Skin epidermis (tissue), 12 donors: Measurements from ENCODE around the gene SOS2.
"Not testable (repeated sequence)": the region's sequence is repeated elsewhere in the genome, so short reads cannot be mapped to it uniquely, and the experiment has no call there.

Source experiments
- H3K27ac ChIP-seq, 21 experiments: fragments of 200-600 bp; sonication (generic) in 11 of 21; one replicate each; pipeline ENCODE4 v1.5.0; 2020; ENCODE audit warnings: mild to moderate bottlenecking in 3 of 21, inconsistent platforms in 2 of 21, moderate library complexity in 2 of 21
- H3K4me3 ChIP-seq, 7 experiments: fragments of 200-600 bp; sonication (generic) in 2 of 7; one replicate each; pipeline ENCODE4 v1.5.0; 2020; ENCODE audit warnings: inconsistent platforms in 2 of 7, mild to moderate bottlenecking in 2 of 7, moderate library complexity in 1 of 7

SOS2 gene

DNA sequence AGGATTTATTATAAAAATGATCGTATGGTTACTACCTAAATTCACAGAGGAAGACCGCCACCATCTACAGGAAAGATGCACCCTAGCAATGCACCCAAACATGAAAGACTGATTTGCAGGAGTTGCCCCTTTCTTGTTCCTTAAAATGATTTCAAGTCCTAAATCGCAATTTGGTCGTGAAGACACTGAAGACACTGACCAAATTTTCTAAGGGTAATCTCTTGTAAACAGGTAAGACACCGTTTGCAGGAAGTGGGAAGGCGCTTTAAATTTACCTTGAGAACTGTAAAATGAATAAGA is 1.0 kb downstream of the SOS2 start:
- peak overlapping the region in 20 of 21 experiments; percentile 86 to 98 (median 94) for H3K27ac ChIP-seq
- peak overlapping the region; percentile 68 to 91 (median 84) for H3K4me3 ChIP-seq

- peak overlapping the region in 10 of 21 experiments; percentile 92 to 98 (median 96) for H3K27ac ChIP-seq
Observed at GRCh38 chr14:50229681-50230080, 1.7 kb downstream of the SOS2 start.

DNA sequence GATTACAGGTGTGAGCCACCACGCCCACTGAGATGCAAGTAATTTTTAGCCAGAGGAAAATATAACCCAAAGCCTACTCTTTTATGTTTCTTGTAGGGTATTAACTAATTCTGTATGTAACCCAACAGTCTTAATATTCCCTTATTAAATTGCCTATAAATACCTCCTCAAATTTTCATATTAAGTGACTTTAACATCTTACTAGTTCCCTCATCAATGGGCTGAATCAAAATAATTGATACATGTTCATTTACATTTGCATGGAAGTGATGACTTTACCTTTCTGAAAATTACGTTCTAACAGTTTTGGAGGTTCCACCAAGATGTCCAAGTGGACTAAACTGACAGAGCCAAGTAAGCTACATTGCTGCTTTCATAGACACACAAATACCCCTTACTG is 3.1 kb downstream of the SOS2 start:
- H3K27ac ChIP-seq: no peak overlapping the region
- no peak overlapping the region for H3K4me3 ChIP-seq

More at GRCh38 chr14:50229681-50230080, 1.7 kb downstream of the SOS2 start:
- H3K4me3 ChIP-seq: peak overlapping the region in 6 of 7 experiments; percentile 73 to 91 (median 84)

DNA sequence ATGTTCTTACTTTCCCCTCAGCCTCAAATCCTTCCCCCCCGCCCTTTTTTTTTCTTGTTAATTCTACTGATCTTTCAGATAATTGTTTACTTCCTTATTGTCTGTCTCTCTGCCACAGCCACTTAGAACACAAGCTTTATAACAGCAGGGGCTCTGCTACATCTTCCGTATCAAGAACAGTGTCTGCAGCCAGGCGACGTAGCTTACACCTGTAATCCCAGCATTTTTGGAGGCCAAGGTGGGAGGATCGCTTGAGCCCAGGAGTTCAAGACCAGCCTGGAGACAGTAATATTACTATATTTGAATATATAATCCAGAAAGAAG is 5.4 kb downstream of the SOS2 start:
- Histone ChIP-seq H3K4me3 (no peak overlapping the region), H3K27ac (peak overlapping the region in 3 of 21 experiments; percentile 36 to 67 (median 37))

- Histone ChIP-seq H3K4me3 (no peak overlapping the region), H3K27ac (peak overlapping the region in 2 of 21 experiments; percentile 37 to 67)
Observed at GRCh38 chr14:50225067-50225973, 6.1 kb downstream of the SOS2 start.

DNA sequence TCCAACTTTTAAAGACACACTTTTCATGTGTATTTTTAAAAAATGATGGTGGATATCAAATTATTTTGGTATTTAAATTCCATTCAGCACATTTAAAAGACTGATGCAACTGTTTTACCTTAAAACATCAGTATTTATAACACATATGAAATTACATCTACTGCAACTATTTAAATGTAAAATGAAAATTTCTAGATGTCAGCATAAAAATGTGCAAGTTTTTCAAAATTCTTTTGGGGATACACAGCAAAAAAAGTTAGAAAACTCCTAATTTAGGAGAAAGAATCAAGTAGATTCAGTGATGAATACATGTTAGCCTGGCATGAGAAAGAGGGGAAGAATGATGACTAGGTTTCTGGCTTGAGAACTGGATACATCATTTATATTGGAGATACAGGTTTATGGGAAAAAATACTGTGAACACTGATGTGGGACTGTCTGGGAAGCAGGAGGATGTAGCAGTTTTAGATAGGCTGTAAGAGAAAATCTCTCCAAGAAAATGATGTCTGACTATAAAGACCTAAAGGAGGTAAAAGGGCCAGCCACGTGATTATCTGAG is 9.2 kb downstream of the SOS2 start:
- no peak overlapping the region for H3K4me3 ChIP-seq
- no peak overlapping the region for H3K27ac ChIP-seq

DNA sequence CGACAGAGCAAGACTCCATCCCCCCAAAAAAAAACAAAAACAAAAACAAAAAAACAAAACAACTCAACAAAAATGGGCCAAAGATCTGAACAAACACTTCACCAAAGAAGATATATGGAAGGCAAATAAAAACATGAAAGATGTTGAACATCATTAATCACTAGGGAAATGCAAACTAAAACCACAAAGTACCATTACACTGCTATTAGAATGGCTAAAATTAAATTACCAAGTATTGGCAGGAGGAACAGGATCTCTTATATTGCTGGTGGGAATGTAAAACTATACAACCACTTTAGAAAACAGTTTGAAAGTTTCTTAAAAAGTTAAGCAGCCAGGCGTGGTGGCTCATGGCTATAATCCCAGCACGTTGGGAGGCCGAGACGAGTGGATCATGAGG is 12.9 kb downstream of the SOS2 start:
- Histone ChIP-seq H3K4me3 (no peak overlapping the region), H3K27ac (no peak overlapping the region)

- Histone ChIP-seq H3K27ac (peak overlapping the region in 1 of 21 experiments; percentile 49), H3K4me3 (no peak overlapping the region)
Observed at GRCh38 chr14:50215416-50215815, 16.0 kb downstream of the SOS2 start.

DNA sequence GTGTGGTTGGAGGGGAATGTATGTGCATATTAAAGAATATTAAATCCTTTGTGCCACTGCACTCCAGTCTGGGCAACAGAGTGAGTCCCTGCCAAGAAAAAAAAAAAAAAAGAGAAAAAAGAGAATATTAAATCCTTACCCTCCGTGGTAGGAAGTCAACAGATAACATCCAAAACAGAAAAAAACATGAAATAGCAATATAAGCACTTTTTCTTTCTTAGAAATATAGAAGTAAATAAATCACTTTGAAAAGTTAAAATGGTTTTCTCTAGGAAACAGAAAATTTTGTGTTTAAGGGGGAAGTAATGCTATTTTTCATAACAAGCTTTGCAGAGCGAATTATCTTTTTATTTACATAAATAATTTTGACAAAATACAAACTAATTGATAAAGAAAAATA is 17.6 kb downstream of the SOS2 start:
- peak overlapping the region in 1 of 21 experiments; percentile 52 for H3K27ac ChIP-seq
- H3K4me3 ChIP-seq: no peak overlapping the region

- Histone ChIP-seq H3K4me3 (no peak overlapping the region), H3K27ac (peak overlapping the region in 2 of 21 experiments; percentile 26 to 52)
Observed at GRCh38 chr14:50212726-50213125, 18.7 kb downstream of the SOS2 start.

GRCh38 chr14:50210074-50210473 is 21.3 kb downstream of the SOS2 start:
- H3K4me3 ChIP-seq: no peak overlapping the region
- H3K27ac ChIP-seq: peak overlapping the region in 1 of 21 experiments; percentile 11

DNA sequence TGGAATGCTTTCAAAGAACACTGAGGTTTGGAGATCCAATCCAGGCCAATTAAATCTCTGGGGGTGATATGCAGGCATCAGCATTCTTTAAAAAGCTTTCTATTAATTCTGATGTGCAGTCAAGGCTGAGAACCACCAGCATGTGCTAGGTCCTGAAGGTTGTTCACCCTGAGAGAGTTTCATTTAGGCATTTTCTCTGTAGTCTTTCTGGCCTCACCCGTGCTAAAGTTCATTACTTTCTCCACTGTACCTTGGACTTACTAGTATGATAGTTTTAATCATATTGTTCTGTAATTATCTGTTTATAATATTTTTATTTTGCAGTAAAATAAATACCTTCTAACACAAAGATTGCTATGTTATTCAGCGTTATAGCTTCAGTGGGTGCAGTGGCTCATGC is 32.9 kb downstream of the SOS2 start:
- no peak overlapping the region for H3K27ac ChIP-seq

GRCh38 chr14:50191499-50191898 is 39.9 kb downstream of the SOS2 start:
- H3K4me3 ChIP-seq: no peak overlapping the region

More for the DNA sequence above, 32.9 kb downstream of the SOS2 start:
- H3K4me3 ChIP-seq: no peak overlapping the region

GRCh38 chr14:50186107-50186506 is 45.3 kb downstream of the SOS2 start:
- Histone ChIP-seq H3K27ac (no peak overlapping the region), H3K4me3 (no peak overlapping the region)

More at GRCh38 chr14:50191499-50191898, 39.9 kb downstream of the SOS2 start:
- H3K27ac ChIP-seq: no peak overlapping the region

DNA sequence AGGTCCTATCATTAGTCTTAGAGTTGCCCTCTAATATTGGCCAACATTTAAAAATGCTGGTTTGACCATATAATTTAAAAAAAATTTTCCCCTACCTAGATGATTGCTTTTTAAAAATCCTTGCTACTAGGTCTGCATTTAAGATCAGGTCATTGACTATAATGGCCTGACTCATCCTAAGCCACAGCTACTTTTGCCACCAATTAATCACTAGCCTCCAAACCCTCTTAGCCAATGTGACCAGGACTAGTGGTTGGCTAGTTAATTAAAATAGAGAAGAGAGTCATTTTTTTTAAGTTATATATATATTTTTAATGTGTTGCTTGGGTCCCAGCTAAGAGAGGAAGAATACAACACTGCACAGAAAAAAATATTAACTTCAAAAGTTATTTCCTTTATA is 57.5 kb downstream of the SOS2 start:
- H3K27ac ChIP-seq: no peak overlapping the region
- H3K4me3 ChIP-seq: no peak overlapping the region

GRCh38 chr14:50171895-50172294 is 59.5 kb downstream of the SOS2 start:
- H3K4me3 ChIP-seq: no peak overlapping the region
- no peak overlapping the region for H3K27ac ChIP-seq

DNA sequence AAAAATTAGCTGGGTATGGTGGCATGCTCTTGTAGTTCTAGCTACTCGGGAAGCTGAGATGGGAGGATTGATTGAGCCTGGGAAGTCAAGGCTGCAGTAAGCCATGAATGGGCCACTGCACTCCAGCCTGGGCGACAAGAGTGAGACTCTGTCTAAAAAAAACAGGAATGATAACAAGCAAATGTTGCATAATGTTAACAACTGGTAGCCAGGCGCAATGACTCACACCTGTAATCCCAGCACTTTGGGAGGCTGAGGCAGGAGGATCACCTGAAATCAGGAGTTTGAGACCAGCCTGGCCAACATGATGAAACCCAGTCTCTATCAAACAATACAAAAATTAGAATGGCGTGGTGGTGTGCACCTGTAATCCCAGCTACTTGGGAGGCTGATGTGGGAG is 64.0 kb downstream of the SOS2 start:
- H3K4me3 ChIP-seq, H3K27ac ChIP-seq: not testable (repeated sequence)

- no peak overlapping the region for H3K27ac ChIP-seq
Observed at GRCh38 chr14:50156111-50156510, 75.3 kb downstream of the SOS2 start.

DNA sequence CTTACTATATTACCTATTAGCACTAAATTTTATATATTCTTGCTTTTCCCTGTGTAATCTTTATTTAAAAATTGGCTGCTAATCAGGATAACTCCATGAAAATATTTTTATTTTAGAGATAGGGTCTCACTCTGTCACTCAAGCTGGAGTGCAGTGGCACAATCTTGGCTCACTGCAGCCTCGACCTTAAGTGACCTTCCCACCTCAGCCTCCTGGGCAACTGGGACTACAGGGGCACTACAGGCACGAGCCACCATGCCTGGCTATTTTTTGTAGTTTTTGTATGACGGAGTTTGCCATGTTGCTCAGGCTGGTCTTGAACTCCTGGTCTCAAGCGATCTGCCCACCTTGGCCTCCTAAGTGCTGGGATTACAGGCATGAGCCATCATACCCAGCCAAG is 82.6 kb downstream of the SOS2 start:
- Histone ChIP-seq H3K4me3 (no peak overlapping the region), H3K27ac (no peak overlapping the region)

More at GRCh38 chr14:50156111-50156510, 75.3 kb downstream of the SOS2 start:
- H3K4me3 ChIP-seq: no peak overlapping the region

- no peak overlapping the region for H3K4me3 ChIP-seq
- no peak overlapping the region for H3K27ac ChIP-seq
Observed at GRCh38 chr14:50139192-50139591, 92.2 kb downstream of the SOS2 start.

- no peak overlapping the region for H3K27ac ChIP-seq
Observed at GRCh38 chr14:50127802-50128201, 103.6 kb downstream of the SOS2 start.

More at GRCh38 chr14:50127802-50128201, 103.6 kb downstream of the SOS2 start:
- H3K4me3 ChIP-seq: no peak overlapping the region
